Mesenchymal stem cell (in vitro differentiated cells and primary cell): ENCODE measurements around the gene KCNA3.
A peak's percentile ranks its signal among the peaks of the same experiment; 100 is the strongest.

Experiments used
- DNase-seq: peaks from one replicate; pipeline ENCODE4 v3.0.0-alpha.2; 2013
- H2AFZ ChIP-seq: one replicate; pipeline ENCODE4 v1.6.1; 2013; ENCODE audit warnings: low read depth, mild to moderate bottlenecking, control low read depth, inconsistent platforms, low read length, moderate library complexity
- H2AK5ac ChIP-seq: 2 replicates; pipeline ENCODE4 v1.6.1; 2013; ENCODE audit warnings: low read length, moderate library complexity, mild to moderate bottlenecking, inconsistent platforms; ENCODE audit not compliant: severe bottlenecking
- H2BK120ac ChIP-seq: one replicate; pipeline ENCODE4 v1.6.1; 2013; ENCODE audit warnings: low read depth, mild to moderate bottlenecking, inconsistent platforms, low read length, moderate library complexity
- H2BK12ac ChIP-seq, 2 experiments: one replicate each; pipeline ENCODE4 v1.6.1; 2013; ENCODE audit warnings: inconsistent platforms in 2 of 2, low read length in 2 of 2, mild to moderate bottlenecking in 2 of 2, moderate library complexity in 2 of 2, control low read depth in 1 of 2
- H2BK15ac ChIP-seq: one replicate; pipeline ENCODE4 v1.6.1; 2013; ENCODE audit warnings: mild to moderate bottlenecking, low read depth, inconsistent platforms; ENCODE audit not compliant: poor library complexity, severe bottlenecking
- H2BK5ac ChIP-seq: 2 replicates; pipeline ENCODE4 v1.6.1; 2013; ENCODE audit warnings: low read depth, mild to moderate bottlenecking, low read length, control low read depth, inconsistent platforms; ENCODE audit not compliant: poor library complexity, severe bottlenecking
- H3K14ac ChIP-seq, 2 experiments: one replicate each; pipeline ENCODE4 v1.6.1; 2013; ENCODE audit warnings: inconsistent platforms in 2 of 2, low read length in 2 of 2, control low read depth in 1 of 2, mild to moderate bottlenecking in 1 of 2, moderate library complexity in 1 of 2
- H3K18ac ChIP-seq, 2 experiments: one replicate each; pipeline ENCODE4 v1.6.1; 2013; ENCODE audit warnings: inconsistent platforms in 2 of 2, low read length in 2 of 2, control low read depth in 1 of 2, low read depth in 1 of 2, mild to moderate bottlenecking in 1 of 2
- H3K23ac ChIP-seq, 2 experiments: one replicate each; pipeline ENCODE4 v1.6.1; 2013; ENCODE audit warnings: inconsistent platforms in 2 of 2, low read length in 2 of 2, mild to moderate bottlenecking in 2 of 2, moderate library complexity in 2 of 2, control low read depth in 1 of 2
- H3K27ac ChIP-seq: 2 replicates; pipeline ENCODE4 v1.5.1; 2013; ENCODE audit warnings: mild to moderate bottlenecking, moderate library complexity, low read length, control low read depth, inconsistent platforms; ENCODE audit not compliant: poor library complexity, severe bottlenecking
- H3K27me3 ChIP-seq, 2 experiments: 2 replicates each; pipeline versions ENCODE4 v1.6.1 to v1.7.0; 2013; ENCODE audit warnings: low read length in 2 of 2, mild to moderate bottlenecking in 2 of 2, moderate library complexity in 2 of 2, control low read depth in 1 of 2, inconsistent platforms in 1 of 2; ENCODE audit not compliant: control insufficient read depth in 1 of 2, insufficient read depth in 1 of 2
- H3K36me3 ChIP-seq, 2 experiments: 2 replicates each; pipeline versions ENCODE4 v1.6.1 to v1.7.0; 2013; ENCODE audit warnings: low read length in 2 of 2, control low read depth in 1 of 2, inconsistent platforms in 1 of 2, low read depth in 1 of 2, mild to moderate bottlenecking in 1 of 2; ENCODE audit not compliant: insufficient read depth in 2 of 2, control insufficient read depth in 1 of 2
- H3K4ac ChIP-seq, 2 experiments: one replicate each; pipeline ENCODE4 v1.6.1; 2013; ENCODE audit warnings: inconsistent platforms in 2 of 2, low read length in 2 of 2, mild to moderate bottlenecking in 2 of 2, moderate library complexity in 2 of 2, control low read depth in 1 of 2, low read depth in 1 of 2
- H3K4me1 ChIP-seq: 2 replicates; pipeline ENCODE4 v1.6.1; 2013; ENCODE audit warnings: low read depth, low read length, control low read depth; ENCODE audit not compliant: control insufficient read depth, insufficient read depth
- H3K4me2 ChIP-seq: 2 replicates; pipeline ENCODE4 v1.6.1; 2013; ENCODE audit warnings: low read length, mild to moderate bottlenecking, inconsistent platforms; ENCODE audit not compliant: poor library complexity, severe bottlenecking
- H3K4me3 ChIP-seq, 2 experiments: 2 replicates each; pipeline versions ENCODE4 v1.5.1 to v1.7.0; 2013; ENCODE audit warnings: low read length in 2 of 2, mild to moderate bottlenecking in 2 of 2, control low read depth in 1 of 2, low read depth in 1 of 2; ENCODE audit not compliant: insufficient read depth in 1 of 2
- H3K79me1 ChIP-seq: replicated peaks from 2 replicates; pipeline ENCODE4 v1.6.1; 2013; ENCODE audit warnings: mild to moderate bottlenecking, control low read depth, low read length, inconsistent platforms; ENCODE audit not compliant: poor library complexity, severe bottlenecking
- H3K9ac ChIP-seq: 2 replicates; pipeline ENCODE4 v1.7.0; 2013; ENCODE audit warnings: mild to moderate bottlenecking, low read length, moderate library complexity
- H3K9me3 ChIP-seq: 2 replicates; pipeline ENCODE4 v1.7.0; 2013; ENCODE audit warnings: mild to moderate bottlenecking, low read length; ENCODE audit not compliant: control insufficient read depth
- H4K8ac ChIP-seq: one replicate; pipeline ENCODE4 v1.6.1; 2013; ENCODE audit warnings: inconsistent platforms, mild to moderate bottlenecking, low read length, moderate library complexity
- H4K91ac ChIP-seq: one replicate; pipeline ENCODE4 v1.6.1; 2013; ENCODE audit warnings: mild to moderate bottlenecking, low read length, inconsistent platforms
- WGBS: methylation state at CpG from one replicate; pipeline ENCODE4 v1.1.7; 2013; ENCODE audit warnings: mixed read lengths; 5-methylcytosine and 5-hydroxymethylcytosine counted together

KCNA3 gene

DNA sequence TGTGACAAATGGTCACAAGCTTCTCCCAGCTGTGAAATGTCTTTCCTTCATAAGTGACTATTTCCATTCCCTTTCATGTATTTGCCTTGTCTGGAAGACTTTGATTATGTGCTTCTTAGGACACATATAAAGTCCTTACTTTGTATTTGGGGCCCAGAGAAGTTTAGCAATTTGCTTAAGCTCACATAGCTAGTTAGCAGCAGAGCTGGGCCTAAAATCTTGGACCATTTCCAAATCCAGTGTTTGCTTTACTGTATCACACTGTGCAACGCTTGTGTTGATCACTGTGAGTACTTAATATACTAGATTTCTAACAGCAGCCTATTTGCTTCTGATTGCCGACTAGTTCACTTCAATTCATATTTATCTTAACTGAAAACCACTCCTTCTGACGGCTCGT lies 2.2 kb upstream of the KCNA3 start:
- Histone ChIP-seq H2AFZ (no peak overlapping the region), H2AK5ac (no peak overlapping the region), H3K18ac (no peak overlapping the region), H4K8ac (no peak overlapping the region), H3K27me3 (peaks cover 44 to 54% of the 10 kb centered on the region in 2 experiments), H3K4me2 (no peak overlapping the region), H3K4ac (no peak overlapping the region), H3K36me3 (peaks cover 0 to 9% of the 10 kb centered on the region in 2 experiments), H2BK5ac (no peak overlapping the region), H2BK120ac (no peak overlapping the region), H3K14ac (no peak overlapping the region), H2BK15ac (no peak overlapping the region), H3K4me1 (peaks cover 14% of the 10 kb centered on the region), H3K27ac (no peak overlapping the region), H3K79me1 (no peaks in the 10 kb centered on the region), H4K91ac (no peak overlapping the region), H3K4me3 (no peak overlapping the region), H3K9me3 (no peaks in the 10 kb centered on the region), H2BK12ac (no peak overlapping the region), H3K23ac (no peak overlapping the region), H3K9ac (no peak overlapping the region)
- DNase-seq: no peak
- 93% methylated on average over 4 of the region's 4 CpGs for WGBS

GRCh38 chr1:110675060-110675791 lies 486 bp upstream of the KCNA3 start:
- whole genome bisulfite sequencing: 3% methylated on average over 57 of the region's 57 CpGs
- no peak overlapping the region for H2BK15ac ChIP-seq
- H3K27me3 ChIP-seq: peaks cover 49 to 54% of the 10 kb centered on the region in 2 experiments
- no peak overlapping the region for H4K91ac ChIP-seq
- H3K9me3 ChIP-seq: no peaks in the 10 kb centered on the region
- no peak overlapping the region for H2BK12ac ChIP-seq
- H2AFZ ChIP-seq: no peak overlapping the region
- no peak overlapping the region for H3K14ac ChIP-seq
- H3K79me1 ChIP-seq: no peaks in the 10 kb centered on the region
- H2BK5ac ChIP-seq: no peak overlapping the region
- peak overlapping the region; percentile 97 for H3K4me2 ChIP-seq
- H3K4me1 ChIP-seq: peaks cover 14% of the 10 kb centered on the region
- H2AK5ac ChIP-seq: no peak overlapping the region
- DNase-seq: no peak
- H3K4me3 ChIP-seq: peak overlapping the region; percentile 31 to 69
- no peak overlapping the region for H3K18ac ChIP-seq
- H3K4ac ChIP-seq: no peak overlapping the region
- H3K27ac ChIP-seq: no peak overlapping the region
- H2BK120ac ChIP-seq: no peak overlapping the region
- H3K36me3 ChIP-seq: peaks cover 0 to 9% of the 10 kb centered on the region in 2 experiments
- no peak overlapping the region for H3K23ac ChIP-seq
- H4K8ac ChIP-seq: no peak overlapping the region
- H3K9ac ChIP-seq: peak overlapping the region; percentile 45

DNA sequence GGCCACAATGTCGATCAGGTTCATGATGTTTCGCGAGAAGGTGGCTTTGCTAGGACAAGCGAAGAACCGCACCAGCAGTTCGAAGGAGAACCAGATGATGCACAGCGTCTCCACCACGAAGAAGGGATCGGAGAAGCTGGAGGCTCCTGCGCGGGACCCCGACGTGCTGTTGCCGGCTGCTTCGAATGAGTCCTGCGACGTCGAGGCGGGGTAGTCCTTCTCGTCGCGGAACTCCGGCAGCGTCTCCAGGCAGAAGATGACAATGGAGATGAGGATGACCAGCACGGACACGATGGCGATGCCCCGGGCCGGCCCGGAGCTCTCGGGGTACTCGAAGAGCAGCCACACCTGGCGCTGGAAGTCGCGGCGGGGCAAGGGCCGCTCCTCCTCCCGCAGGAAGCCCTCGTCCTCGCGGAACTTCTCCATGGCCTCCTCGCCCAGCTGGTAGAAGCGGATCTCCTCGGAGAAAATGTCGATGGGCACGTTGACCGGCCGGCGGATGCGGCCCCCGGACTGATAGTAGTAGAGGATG lies 869 bp downstream of the KCNA3 start:
- H2BK5ac ChIP-seq: no peak overlapping the region
- H3K4ac ChIP-seq: no peak overlapping the region
- no peak overlapping the region for H3K9ac ChIP-seq
- no peak overlapping the region for H4K8ac ChIP-seq
- H2BK12ac ChIP-seq: no peak overlapping the region
- H3K4me1 ChIP-seq: peaks cover 14% of the 10 kb centered on the region
- no peak for DNase-seq
- H3K23ac ChIP-seq: no peak overlapping the region
- no peak overlapping the region for H2AK5ac ChIP-seq
- peaks cover 49 to 54% of the 10 kb centered on the region in 2 experiments for H3K27me3 ChIP-seq
- no peak overlapping the region for H2BK120ac ChIP-seq
- H2BK15ac ChIP-seq: no peak overlapping the region
- no peaks in the 10 kb centered on the region for H3K9me3 ChIP-seq
- H3K36me3 ChIP-seq: peaks cover 0 to 9% of the 10 kb centered on the region in 2 experiments
- H3K27ac ChIP-seq: no peak overlapping the region
- H3K18ac ChIP-seq: no peak overlapping the region
- no peak overlapping the region for H2AFZ ChIP-seq
- H3K14ac ChIP-seq: no peak overlapping the region
- peak overlapping the region; percentile 27 to 69 for H3K4me3 ChIP-seq
- no peak overlapping the region for H3K4me2 ChIP-seq
- no peak overlapping the region for H4K91ac ChIP-seq
- H3K79me1 ChIP-seq: no peaks in the 10 kb centered on the region
- 61% methylated on average over 45 of the region's 51 CpGs for WGBS

GRCh38 chr1:110673197-110673701 lies 1.5 kb downstream of the KCNA3 start:
- Histone ChIP-seq H2AK5ac (no peak overlapping the region), H3K4me2 (no peak overlapping the region), H4K8ac (no peak overlapping the region), H3K4me3 (peak overlapping the region in 1 of 2 experiments; percentile 69), H3K9ac (no peak overlapping the region), H2BK15ac (no peak overlapping the region), H4K91ac (no peak overlapping the region), H3K4ac (no peak overlapping the region), H3K18ac (no peak overlapping the region), H3K4me1 (peaks cover 14% of the 10 kb centered on the region), H3K36me3 (peaks cover 0 to 9% of the 10 kb centered on the region in 2 experiments), H3K9me3 (no peaks in the 10 kb centered on the region), H3K14ac (no peak overlapping the region), H3K79me1 (no peaks in the 10 kb centered on the region), H2AFZ (no peak overlapping the region), H2BK5ac (no peak overlapping the region), H3K27me3 (peaks cover 49 to 54% of the 10 kb centered on the region in 2 experiments), H2BK12ac (no peak overlapping the region), H3K27ac (no peak overlapping the region), H2BK120ac (no peak overlapping the region), H3K23ac (no peak overlapping the region)
- WGBS: 88% methylated on average over 24 of the region's 25 CpGs
- no peak for DNase-seq
